GM18951 (cell line): ENCODE data around the gene WDR20.

ENCODE experiments used
- POLR2A ChIP-seq: IDR thresholded peaks from 4 replicates; pipeline ENCODE4 v1.6.1; 2011; ENCODE audit warnings: mild to moderate bottlenecking; ENCODE audit not compliant: insufficient read length, insufficient read depth; ENCODE audit errors: extremely low read depth
- in situ Hi-C: fragments of 300-500 bp; cut with MboI; formaldehyde crosslinking; loops from one replicate; pipeline ENCODE4 v1.12.0; 2022; ENCODE audit warnings: low sequenced_read_pairs, mixed read lengths, inconsistent platforms; ENCODE audit not compliant: unreplicated experiment

WDR20 gene

DNA sequence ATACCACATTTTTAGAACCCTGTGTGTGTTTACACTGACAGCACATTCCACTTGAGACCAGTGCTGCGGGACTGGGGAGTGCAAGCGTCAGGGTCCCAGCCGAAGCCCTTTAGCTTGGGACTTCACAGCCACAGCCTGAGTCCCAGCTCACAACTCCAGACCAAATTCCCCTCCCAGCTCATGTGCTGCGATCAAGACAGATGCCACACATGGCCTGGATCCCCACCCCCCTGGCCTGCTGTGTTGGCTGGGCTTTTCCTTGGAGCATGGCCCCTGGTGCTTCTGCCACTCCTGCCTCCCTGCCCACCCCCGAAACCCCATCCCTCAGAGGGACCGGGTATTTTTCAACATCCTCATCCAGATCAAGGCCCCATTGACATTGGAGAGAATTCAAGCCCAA lies 63.7 kb downstream of the WDR20 start:
- no peak for TF ChIP-seq POLR2A
- in situ Hi-C loops = no loop called here

DNA sequence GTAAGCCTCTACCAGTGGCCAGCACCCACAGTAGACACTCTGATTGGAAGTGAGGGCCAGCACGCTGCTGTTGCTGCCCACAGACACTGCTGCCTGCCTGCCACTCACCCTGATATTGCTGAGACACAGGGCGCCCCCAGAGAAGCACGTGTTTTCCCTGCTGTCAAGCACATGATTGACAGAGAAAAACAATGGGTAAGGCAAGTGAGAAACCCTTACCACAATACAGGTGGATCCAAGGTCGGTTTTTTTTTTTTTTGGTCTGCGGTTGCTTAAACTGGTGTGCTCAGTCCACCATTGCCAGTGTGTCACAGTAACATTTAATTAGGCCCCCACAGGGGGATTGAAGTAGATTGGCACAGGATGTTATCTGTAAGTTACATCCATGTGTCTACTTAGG lies 65.9 kb downstream of the WDR20 start:
- TF ChIP-seq POLR2A = no peak
- in situ Hi-C loops = no loop called here

DNA sequence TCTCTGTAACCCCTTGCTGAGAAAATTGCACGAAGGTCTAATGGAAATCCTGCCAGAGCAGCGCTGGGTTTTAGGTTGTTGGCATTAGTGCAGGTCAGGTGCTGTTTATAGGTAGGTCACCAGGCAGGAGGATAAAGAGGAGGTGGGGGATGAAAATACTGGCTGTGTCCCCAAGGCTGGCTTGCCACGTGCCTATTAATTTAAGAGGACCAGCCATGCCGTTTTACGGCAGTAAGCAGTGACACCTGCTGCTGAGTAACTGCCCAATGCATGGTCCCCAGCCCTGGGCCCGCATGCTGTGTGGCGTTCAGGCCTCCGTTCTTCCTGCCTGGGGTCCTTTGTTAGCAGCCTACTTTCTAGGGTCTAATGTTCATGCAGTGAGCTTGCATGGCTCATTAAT lies 67.2 kb downstream of the WDR20 start:
- no peak for TF ChIP-seq POLR2A
- in situ Hi-C loops = no loop called here

- TF ChIP-seq POLR2A = no peak
- in situ Hi-C loops = no loop called here
These were observed 68.2 kb downstream of the WDR20 start for GRCh38 chr14:102207831-102208365.

DNA sequence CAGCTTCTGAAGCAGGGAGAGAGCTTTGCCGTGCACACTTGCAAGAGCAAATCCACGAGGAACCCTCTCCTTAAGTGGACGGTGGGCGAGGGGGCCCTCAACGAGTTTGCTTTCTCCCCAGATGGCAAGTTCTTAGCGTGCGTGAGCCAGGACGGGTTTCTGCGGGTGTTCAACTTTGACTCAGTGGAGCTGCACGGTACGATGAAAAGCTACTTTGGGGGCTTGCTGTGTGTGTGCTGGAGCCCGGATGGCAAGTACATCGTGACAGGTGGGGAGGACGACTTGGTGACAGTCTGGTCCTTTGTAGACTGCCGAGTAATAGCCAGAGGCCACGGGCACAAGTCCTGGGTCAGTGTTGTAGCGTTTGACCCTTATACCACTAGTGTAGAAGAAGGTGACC lies 69.0 kb downstream of the WDR20 start:
- no peak for TF ChIP-seq POLR2A
- in situ Hi-C loops = no loop called here

DNA sequence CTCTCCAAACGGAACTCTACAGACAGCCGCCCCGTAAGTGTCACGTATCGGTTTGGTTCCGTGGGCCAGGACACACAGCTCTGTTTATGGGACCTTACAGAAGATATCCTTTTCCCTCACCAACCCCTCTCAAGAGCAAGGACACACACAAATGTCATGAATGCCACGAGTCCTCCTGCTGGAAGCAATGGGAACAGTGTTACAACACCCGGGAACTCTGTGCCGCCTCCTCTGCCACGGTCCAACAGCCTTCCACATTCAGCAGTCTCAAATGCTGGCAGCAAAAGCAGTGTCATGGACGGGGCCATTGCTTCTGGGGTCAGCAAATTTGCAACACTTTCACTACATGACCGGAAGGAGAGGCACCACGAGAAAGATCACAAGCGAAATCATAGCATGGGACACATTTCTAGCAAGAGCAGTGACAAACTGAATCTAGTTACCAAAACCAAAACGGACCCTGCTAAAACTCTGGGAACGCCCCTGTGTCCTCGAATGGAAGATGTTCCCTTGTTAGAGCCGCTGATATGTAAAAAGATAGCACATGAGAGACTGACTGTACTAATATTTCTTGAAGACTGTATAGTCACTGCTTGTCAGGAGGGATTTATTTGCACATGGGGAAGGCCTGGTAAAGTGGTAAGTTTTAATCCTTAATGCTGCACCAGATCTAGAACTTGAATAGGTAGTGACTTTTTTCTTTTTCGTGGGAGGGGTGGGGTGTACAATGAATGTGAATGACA lies 69.7 kb downstream of the WDR20 start:
- no peak for TF ChIP-seq POLR2A
- in situ Hi-C loops = no loop called here

- no peak for TF ChIP-seq POLR2A
- in situ Hi-C loops = no loop called here
These were observed 70.8 kb downstream of the WDR20 start for GRCh38 chr14:102210421-102211042.

GRCh38 chr14:102211240-102211639 lies 71.5 kb downstream of the WDR20 start:
- no peak for TF ChIP-seq POLR2A
- in situ Hi-C loops = no loop called here

- TF ChIP-seq POLR2A = no peak
- in situ Hi-C loops = no loop called here
These were observed 72.7 kb downstream of the WDR20 start for GRCh38 chr14:102212356-102212755.

GRCh38 chr14:102212845-102213244 lies 73.1 kb downstream of the WDR20 start:
- no peak for TF ChIP-seq POLR2A

DNA sequence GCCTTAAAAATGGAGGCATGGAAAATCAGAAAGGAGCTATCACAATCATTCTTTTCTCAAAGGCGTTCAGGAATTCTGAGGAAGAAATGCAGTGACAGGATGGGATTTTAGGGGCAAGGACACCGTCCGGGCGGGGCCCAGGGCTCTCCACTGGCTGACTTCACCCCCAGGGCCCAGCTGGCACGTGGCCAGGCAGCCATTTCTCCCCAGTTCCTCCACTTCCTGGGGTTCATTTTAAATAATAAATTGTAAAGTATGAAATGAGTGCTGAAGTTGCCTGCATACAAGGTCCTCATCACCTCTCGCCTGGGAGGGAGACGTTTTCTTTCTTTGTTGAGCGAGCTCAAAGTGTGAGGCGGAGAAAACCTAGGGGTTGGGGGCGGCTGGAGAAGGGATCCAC lies 73.8 kb downstream of the WDR20 start:
- in situ Hi-C loops = no loop called here
- no peak for TF ChIP-seq POLR2A

More at GRCh38 chr14:102212845-102213244, 73.1 kb downstream of the WDR20 start:
- in situ Hi-C loops = no loop called here

DNA sequence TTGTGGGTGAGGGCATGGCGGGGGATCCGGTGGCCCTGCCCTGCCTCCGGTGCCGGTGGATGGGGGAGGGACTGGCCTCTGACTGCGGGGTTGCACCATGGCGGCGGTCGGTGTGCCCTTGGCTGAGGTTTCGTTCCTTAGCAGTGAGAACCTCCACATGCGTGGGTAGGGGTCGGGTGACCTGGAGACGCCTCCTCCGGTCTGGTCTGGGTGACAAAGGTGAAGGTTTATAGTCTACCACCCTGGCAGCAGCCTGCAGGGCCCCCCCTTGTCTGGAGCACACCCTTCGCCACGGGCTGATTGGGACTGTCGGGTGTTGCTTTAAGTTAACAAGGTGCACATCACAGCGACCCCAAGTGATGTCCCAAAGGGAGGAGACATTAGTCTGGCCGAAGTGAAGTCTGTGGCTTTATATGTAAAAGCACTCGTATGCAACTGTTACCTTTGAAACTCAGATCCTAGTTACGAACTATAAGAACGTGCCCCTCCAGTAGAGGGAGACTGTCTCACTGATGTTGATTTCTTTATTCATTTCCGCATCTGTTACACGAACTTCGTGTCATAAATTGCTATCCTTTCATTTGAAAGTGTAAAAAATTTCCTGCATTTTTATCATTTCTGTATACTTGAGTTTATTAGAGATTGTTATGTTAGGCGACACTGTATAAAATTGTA lies 74.4 kb downstream of the WDR20 start:
- in situ Hi-C loops = no loop called here
- TF ChIP-seq POLR2A = no peak

DNA sequence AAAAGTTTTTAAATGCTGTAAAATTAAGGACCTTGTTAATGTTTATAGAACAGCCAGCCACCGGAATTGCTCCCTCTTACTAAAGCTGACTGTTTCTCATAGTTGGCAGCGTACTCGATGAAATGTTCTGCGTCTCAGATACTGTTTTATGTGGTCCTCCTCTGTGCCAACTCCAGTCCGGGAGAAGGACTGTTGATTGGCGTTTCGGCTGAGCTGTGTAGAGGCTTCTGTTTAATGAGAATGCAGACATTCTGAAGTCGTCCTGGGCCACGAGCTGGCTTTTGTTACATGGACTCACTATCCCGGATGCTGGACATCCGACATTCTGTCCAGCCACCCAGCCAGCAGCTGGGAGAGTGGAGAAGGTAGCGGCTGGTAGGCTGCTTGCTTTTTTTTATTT lies 75.4 kb downstream of the WDR20 start:
- in situ Hi-C loops = no loop called here

More for the DNA sequence above, 75.4 kb downstream of the WDR20 start:
- TF ChIP-seq POLR2A = no peak
